ENCODE data around the gene DGKD. TPM values are rescaled to one million over a fixed set of nuclear protein-coding genes. Genes with fewer than 3 reads are reported as not detected.

DGKD gene
- total RNA-seq (2022; extraction: Qiagen RNA extraction) = 80.6 to 113 TPM (median 103 TPM) in 5 replicates

DNA sequence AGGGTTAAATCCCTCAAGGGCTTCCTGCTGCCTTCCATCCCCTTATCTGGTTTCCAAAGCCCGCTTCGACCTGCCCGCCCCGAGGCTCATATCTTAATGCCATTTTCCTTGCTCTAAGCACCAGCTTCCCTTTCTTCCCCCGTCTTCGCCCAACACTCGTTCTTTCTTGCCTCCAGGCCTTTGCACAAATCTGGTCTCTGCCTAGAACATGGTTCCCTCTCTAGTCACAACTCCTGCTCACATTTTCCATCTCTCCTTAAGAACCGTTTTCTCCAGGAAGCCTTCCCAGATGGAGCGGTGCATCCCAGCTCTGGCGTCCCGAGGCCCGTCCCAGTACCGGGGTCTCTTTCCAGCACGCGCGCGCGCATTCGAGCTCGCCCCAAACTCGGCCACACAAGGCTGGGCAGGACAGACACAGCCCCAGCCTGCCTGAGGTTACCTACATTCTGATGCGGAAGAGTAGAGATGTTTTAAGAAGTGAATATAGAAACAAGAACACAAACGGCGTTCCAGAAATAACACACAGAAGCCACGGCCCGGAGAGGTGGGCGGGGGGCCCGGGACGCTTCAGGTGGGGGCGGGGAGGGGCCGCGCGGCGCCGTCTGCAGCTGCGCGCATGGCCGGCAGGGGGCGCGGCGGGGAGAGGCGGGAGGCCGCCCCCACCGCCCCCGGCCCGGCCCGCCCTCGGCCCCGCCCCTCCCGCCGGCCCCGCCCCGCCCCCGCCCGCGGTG, at the start of gene DGKD:
DGKD (plus strand) TSS at position 726 of the 731 bp plus-strand sequence. CDS start 25 bp downstream, outside the sequence.

DNA sequence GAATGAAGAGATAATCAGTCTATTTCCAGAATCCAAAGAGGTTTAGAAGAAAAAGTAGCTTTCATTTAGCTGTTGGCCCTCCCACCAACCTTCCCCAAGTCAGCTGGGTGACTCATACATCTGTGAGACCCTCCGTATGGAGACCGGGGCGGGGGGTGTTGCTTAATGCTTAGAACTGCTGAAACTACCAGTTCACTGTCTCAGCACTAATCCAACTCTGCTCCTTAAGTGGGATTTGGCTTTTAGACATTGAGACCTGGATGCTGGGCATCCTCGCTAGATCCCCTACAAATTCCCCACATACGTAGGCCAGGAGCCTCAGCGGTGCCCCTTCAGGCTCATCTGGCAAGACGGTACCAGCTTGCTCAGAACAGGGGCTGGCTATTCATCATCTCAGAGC, 46.7 kb upstream of the DGKD start, which contains the start of gene SAG:
SAG (plus strand) TSS at position 252 of the 400 bp plus-strand sequence. CDS start 1,374 bp downstream, outside the sequence.

Other genes with a start within 250 kb of the DGKD start
- 44.4 to 50.7 TPM (median 47.4 TPM) in 5 replicates for gene ATG16L1, start 102.8 kb upstream of the DGKD start, total RNA-seq (2022; extraction: Qiagen RNA extraction)
- not detected in 5 replicates for gene SAG, start 46.7 kb upstream of the DGKD start, total RNA-seq (2022; extraction: Qiagen RNA extraction)
- 22.4 to 27.4 TPM (median 24.7 TPM) in 5 replicates for gene USP40, start 212.3 kb downstream of the DGKD start, total RNA-seq (2022; extraction: Qiagen RNA extraction)

Measured in A549 treated with CORT108297 at 1 μM for 4 hours (cell line).